H1 (cell line): ENCODE measurements around the gene PACS1. TPM values are rescaled to one million over a fixed set of nuclear protein-coding genes. Genes with fewer than 3 reads are reported as not detected.

Experiments used
- CTCF ChIA-PET: fragments of 300-600 bp; sonication (Branson Sonifier 250); formaldehyde crosslinking; loops from one replicate; lab custom pipeline; 2021; ENCODE audit not compliant: partially characterized antibody; lab: Charles Lee
- POLR2A ChIA-PET: fragments of 300-600 bp; sonication (Branson Sonifier 250); formaldehyde crosslinking; loops from one replicate; lab custom pipeline; 2021; ENCODE audit warnings: inconsistent platforms; ENCODE audit not compliant: partially characterized antibody; lab: Charles Lee
- DNase-seq, 2 experiments: peaks; one replicate each; pipeline versions ENCODE4 v3.0.0 to v3.0.0-alpha.2; 2010 to 2022; ENCODE audit warnings: low spot score in 2 of 2, low read depth in 1 of 2, mixed read lengths in 1 of 2
- FAIRE-seq: peaks from 2 replicates; lab custom pipeline; 2011; peaks lifted over from hg19 to GRCh38; lab: Jason Lieb, UNC
- H2AFZ ChIP-seq: 2 replicates; pipeline ENCODE4 v1.8.1; 2012; ENCODE audit warnings: low read length, inconsistent platforms
- H2AK5ac ChIP-seq: 2 replicates; pipeline ENCODE4 v1.6.1; 2013; ENCODE audit warnings: low read depth, low read length
- H2BK120ac ChIP-seq: replicated peaks from 2 replicates; pipeline ENCODE3; 2013; ENCODE audit warnings: low read depth, low read length, inconsistent platforms
- H2BK12ac ChIP-seq: 2 replicates; pipeline ENCODE4 v1.6.1; 2013; ENCODE audit warnings: low read depth, low read length
- H2BK15ac ChIP-seq: 2 replicates; pipeline ENCODE4 v1.6.1; 2013; ENCODE audit warnings: low read length
- H2BK20ac ChIP-seq: 2 replicates; pipeline ENCODE4 v1.6.1; 2013; ENCODE audit warnings: low read length
- H2BK5ac ChIP-seq: 2 replicates; pipeline ENCODE4 v1.6.1; 2013; ENCODE audit warnings: low read depth, low read length
- H3K14ac ChIP-seq: 2 replicates; pipeline ENCODE4 v1.6.1; 2013; ENCODE audit warnings: inconsistent platforms; ENCODE audit not compliant: insufficient read length
- H3K18ac ChIP-seq: 2 replicates; pipeline ENCODE4 v1.6.1; 2013; ENCODE audit warnings: low read length; ENCODE audit errors: extremely low read depth
- H3K23ac ChIP-seq: 2 replicates; pipeline ENCODE4 v1.6.1; 2013; ENCODE audit warnings: inconsistent platforms; ENCODE audit not compliant: insufficient read length
- H3K23me2 ChIP-seq: 2 replicates; pipeline ENCODE4 v1.6.1; 2013; ENCODE audit warnings: low read depth, low read length
- H3K27ac ChIP-seq: 2 replicates; pipeline ENCODE4 v1.6.1; 2011; ENCODE audit warnings: low read depth, low read length, inconsistent platforms
- H3K27me3 ChIP-seq, 4 experiments: replicated peaks in 1 of 4; 1 replicate in 1 of 4; 2 replicates in 3 of 4; pipeline versions ENCODE4 v1.6.1 to v1.8.1; 2011 to 2013; ENCODE audit warnings: low read length in 3 of 4, mild to moderate bottlenecking in 3 of 4, inconsistent platforms in 2 of 4, mixed read lengths in 2 of 4, moderate library complexity in 1 of 4; ENCODE audit not compliant: control insufficient read depth in 3 of 4, insufficient read depth in 3 of 4; ENCODE audit errors: extremely low read depth in 1 of 4
- H3K36me3 ChIP-seq, 4 experiments: 2 replicates each; pipeline versions ENCODE4 v1.6.1 to v1.8.1; 2011 to 2013; ENCODE audit warnings: mild to moderate bottlenecking in 4 of 4, low read length in 3 of 4, moderate library complexity in 2 of 4, control low read depth in 1 of 4, inconsistent platforms in 1 of 4; ENCODE audit not compliant: insufficient read depth in 4 of 4, control insufficient read depth in 2 of 4
- H3K4ac ChIP-seq: replicated peaks from 2 replicates; pipeline ENCODE3; 2013; ENCODE audit warnings: low read length, low read depth, mixed read lengths, inconsistent platforms; ENCODE audit not compliant: insufficient read length
- H3K4me1 ChIP-seq, 4 experiments: replicated peaks in 1 of 4; 1 replicate in 1 of 4; 2 replicates in 3 of 4; pipeline versions ENCODE4 v1.6.1 to v1.8.1; 2011 to 2013; ENCODE audit warnings: low read length in 3 of 4, inconsistent platforms in 2 of 4, mixed read lengths in 1 of 4; ENCODE audit not compliant: insufficient read depth in 4 of 4, control insufficient read depth in 3 of 4
- H3K4me2 ChIP-seq, 2 experiments: 2 replicates each; pipeline versions ENCODE4 v1.6.1 to v1.8.1; 2011 to 2013; ENCODE audit warnings: low read depth in 2 of 2, low read length in 2 of 2, control low read depth in 1 of 2, inconsistent platforms in 1 of 2, mild to moderate bottlenecking in 1 of 2; ENCODE audit not compliant: insufficient read depth in 1 of 2
- H3K4me3 ChIP-seq, 4 experiments: fragments of 200-600, 300-600 bp in 1 of 4; sonication (generic), shearing (Covaris generic), sonication (Bioruptor Twin) in 1 of 4; 2 replicates each; pipeline versions ENCODE4 v1.5.1 to v1.8.1; 2011 to 2016; ENCODE audit warnings: low read length in 4 of 4, low read depth in 3 of 4, control low read depth in 2 of 4, inconsistent platforms in 2 of 4, mild to moderate bottlenecking in 2 of 4, mixed read lengths in 1 of 4, moderate library complexity in 1 of 4; ENCODE audit not compliant: insufficient read depth in 2 of 4; ENCODE audit errors: extremely low read depth in 1 of 4
- H3K56ac ChIP-seq: replicated peaks from 2 replicates; pipeline ENCODE3; 2013; ENCODE audit warnings: low read depth, mild to moderate bottlenecking, mixed read lengths, low read length, inconsistent platforms; ENCODE audit not compliant: insufficient read length
- H3K79me1 ChIP-seq: 2 replicates; pipeline ENCODE4 v1.6.1; 2013; ENCODE audit warnings: low read depth, low read length, control low read depth
- H3K79me2 ChIP-seq, 2 experiments: 2 replicates each; pipeline versions ENCODE4 v1.6.1 to v1.8.1; 2012 to 2013; ENCODE audit warnings: low read length in 2 of 2, mild to moderate bottlenecking in 2 of 2, inconsistent platforms in 1 of 2; ENCODE audit not compliant: insufficient read depth in 2 of 2, control insufficient read depth in 1 of 2
- H3K9ac ChIP-seq, 4 experiments: replicated peaks in 1 of 4; 1 replicate in 1 of 4; 2 replicates in 3 of 4; pipeline versions ENCODE4 v1.6.1 to v1.8.1; 2011 to 2013; ENCODE audit warnings: low read depth in 3 of 4, low read length in 3 of 4, control low read depth in 2 of 4, mild to moderate bottlenecking in 2 of 4, moderate library complexity in 2 of 4, inconsistent platforms in 1 of 4; ENCODE audit errors: extremely low read depth in 1 of 4
- H3K9me3 ChIP-seq, 2 experiments: 2 replicates each; pipeline versions ENCODE4 v1.6.1 to v1.8.1; 2012 to 2013; ENCODE audit warnings: mild to moderate bottlenecking in 2 of 2, moderate library complexity in 2 of 2, control low read depth in 1 of 2, inconsistent platforms in 1 of 2, low read depth in 1 of 2, low read length in 1 of 2, mixed read lengths in 1 of 2; ENCODE audit not compliant: insufficient read depth in 2 of 2
- H4K20me1 ChIP-seq, 2 experiments: replicated peaks in 1 of 2; 2 replicates each; pipeline versions ENCODE3 to v1.8.1; 2011 to 2013; ENCODE audit warnings: inconsistent platforms in 2 of 2, low read length in 2 of 2, mild to moderate bottlenecking in 1 of 2; ENCODE audit not compliant: insufficient read depth in 2 of 2, control insufficient read depth in 1 of 2
- H4K5ac ChIP-seq: 2 replicates; pipeline ENCODE4 v1.6.1; 2013; ENCODE audit warnings: low read length, low read depth, mixed read lengths, inconsistent platforms; ENCODE audit not compliant: insufficient read length
- H4K8ac ChIP-seq: 2 replicates; pipeline ENCODE4 v1.8.0; 2013; ENCODE audit warnings: mild to moderate bottlenecking, moderate library complexity, low read length, inconsistent platforms; ENCODE audit not compliant: insufficient read depth; ENCODE audit errors: extremely low read depth
- H4K91ac ChIP-seq: replicated peaks from 2 replicates; pipeline ENCODE3; 2013; ENCODE audit warnings: low read length, mixed read lengths, inconsistent platforms; ENCODE audit not compliant: insufficient read length
- BACH1 ChIP-seq: IDR thresholded peaks from 2 replicates; pipeline ENCODE4 v1.6.1; 2012; ENCODE audit warnings: low read length, improper control_type of control experiment
- CBX5 ChIP-seq: fragments of 300-800, 300-1000 bp; sonication (generic); IDR thresholded peaks from 2 replicates; pipeline ENCODE4 v1.7.1; 2016; ENCODE audit warnings: antibody characterized with exemption, low read length, low read depth
- CEBPB ChIP-seq: IDR thresholded peaks from 2 replicates; pipeline ENCODE4 v1.6.1; 2012; ENCODE audit warnings: low read depth, low read length
- GTF2F1 ChIP-seq: IDR thresholded peaks from 2 replicates; pipeline ENCODE4 v1.6.1; 2012; ENCODE audit warnings: low read depth, low read length, improper control_type of control experiment, borderline replicate concordance
- HDAC6 ChIP-seq: IDR thresholded peaks from one replicate; pipeline ENCODE4 v1.7.1; 2012; ENCODE audit warnings: low read depth, mild to moderate bottlenecking, inconsistent platforms, low read length, moderate library complexity
- KDM1A ChIP-seq: fragments of 200-600, 300-600 bp; sonication (generic); IDR thresholded peaks from 2 replicates; pipeline ENCODE4 v1.7.1; 2016; ENCODE audit warnings: mild to moderate bottlenecking, low read length, borderline replicate concordance
- POLR2A ChIP-seq, 2 experiments: IDR thresholded peaks; 1 replicate in 1 of 2; 2 replicates in 1 of 2; pipeline ENCODE4 v1.6.1; 2011; ENCODE audit warnings: low read depth in 2 of 2, low read length in 2 of 2, mild to moderate bottlenecking in 2 of 2; ENCODE audit errors: control extremely low read depth in 1 of 2
- RFX5 ChIP-seq: IDR thresholded peaks from 2 replicates; pipeline ENCODE4 v1.6.1; 2011; ENCODE audit warnings: low read depth, low read length, improper control_type of control experiment, borderline replicate concordance
- SIX5 ChIP-seq: IDR thresholded peaks from 2 replicates; pipeline ENCODE4 v1.6.1; 2011; ENCODE audit warnings: mild to moderate bottlenecking, low read depth, low read length
- SP4 ChIP-seq: IDR thresholded peaks from 2 replicates; pipeline ENCODE4 v1.6.1; 2012; ENCODE audit warnings: low read length, inconsistent platforms
- SRF ChIP-seq: IDR thresholded peaks from 2 replicates; pipeline ENCODE4 v1.6.1; 2011; ENCODE audit warnings: mild to moderate bottlenecking, low read depth, low read length, moderate library complexity
- TAF1 ChIP-seq: IDR thresholded peaks from 2 replicates; pipeline ENCODE4 v1.6.1; 2011; ENCODE audit warnings: mild to moderate bottlenecking, low read depth, low read length
- TEAD4 ChIP-seq: IDR thresholded peaks from 2 replicates; pipeline ENCODE4 v1.6.1; 2012; ENCODE audit warnings: low read depth, low read length, inconsistent platforms, mixed read lengths
- WGBS, 2 experiments: shearing (Covaris generic) in 1 of 2; methylation state at CpG; one replicate each; pipeline versions ENCODE4 v1.1.6 to v1.1.7; 2013 to 2015; ENCODE audit warnings: low lambda C conversion rate in 2 of 2, mixed read lengths in 2 of 2, inconsistent platforms in 1 of 2, low coverage in 1 of 2, missing lambda C conversion rate in 1 of 2; ENCODE audit not compliant: insufficient replicate concordance in 2 of 2, insufficient coverage in 1 of 2, insufficient read length in 1 of 2; ENCODE audit errors: extremely low coverage in 1 of 2, missing lambda C conversion rate in 1 of 2; 5-methylcytosine and 5-hydroxymethylcytosine counted together
- polyA plus RNA-seq, 7 experiments: library from polyadenylated mRNA; depleted of rRNA in 3 of 7; stranded (reverse) in 5 of 7; unstranded in 2 of 7; fragments of >200 nt in 5 of 7; fragments of 200-250 nt in 2 of 7; gene quantifications; 1 replicate in 5 of 7; 2 replicates in 1 of 7; 4 replicates in 1 of 7; pipeline versions ENCODE4 v1.2.1 to v1.2.3, GENCODE V29; 2011 to 2013; ENCODE audit warnings: missing spikeins in 2 of 7, mixed read lengths in 2 of 7
- total RNA-seq: library from RNA; stranded (reverse); fragmentation: NEBNext Ultra II Directional; extraction: Animal tissue kit (Norgen Biotek cat#: 25700); gene quantifications from 2 replicates; pipeline ENCODE4 v1.2.1, GENCODE V29; 2021
- TF ChIP-seq, protein P1 (sequence below): IDR thresholded peaks from 2 replicates; pipeline ENCODE4 v1.6.1; 2012; ENCODE audit warnings: inconsistent platforms
- TF ChIP-seq, protein P2 (sequence below): IDR thresholded peaks from 2 replicates; pipeline ENCODE4 v1.6.1; 2011; ENCODE audit warnings: low read depth, mild to moderate bottlenecking, low read length; ENCODE audit not compliant: insufficient read depth

Gene PACS1
- total and polyA plus RNA-seq, 2 of the 8 experiments (the other 6 are each of a cell fraction or from before 2014, with no cell fraction given) = 11.5 to 36.0 TPM

DNA sequence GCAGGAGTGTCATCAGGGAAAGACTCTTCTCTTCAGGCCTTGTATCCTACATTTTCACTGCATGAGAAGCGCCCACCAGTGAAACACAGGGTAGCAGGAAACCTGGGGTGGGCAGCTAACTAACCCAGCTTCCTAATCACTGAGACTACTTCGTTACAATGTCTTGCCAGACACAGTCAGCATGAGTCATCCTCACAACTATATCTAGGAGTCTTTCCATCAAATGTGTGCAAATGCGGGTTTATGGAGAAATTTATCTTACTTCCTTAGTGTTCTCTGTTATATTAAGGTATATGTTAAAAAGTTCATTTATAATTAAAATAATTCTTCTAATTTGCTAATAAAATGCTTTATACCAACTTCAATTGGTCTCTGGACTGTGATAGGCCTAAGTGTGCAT is 118.5 kb downstream of the PACS1 start:
- Histone ChIP-seq H3K18ac (no peak overlapping the region), H3K27ac (no peak overlapping the region), H4K5ac (no peak overlapping the region), H3K23ac (no peak overlapping the region), H2AK5ac (no peak overlapping the region), H2AFZ (no peak overlapping the region), H4K8ac (no peak overlapping the region), H3K27me3 (no peaks in the 10 kb centered on the region), H2BK12ac (no peak overlapping the region), H3K79me2 (no peaks in the 10 kb centered on the region), H3K14ac (no peak overlapping the region), H2BK5ac (no peak overlapping the region), H4K20me1 (peaks cover 0 to 3% of the 10 kb centered on the region in 2 experiments), H3K4me3 (no peak overlapping the region), H3K9ac (no peak overlapping the region), H3K56ac (no peak overlapping the region), H2BK15ac (no peak overlapping the region), H3K9me3 (no peaks in the 10 kb centered on the region), H4K91ac (no peak overlapping the region), H2BK120ac (no peak overlapping the region), H3K4ac (no peak overlapping the region), H2BK20ac (no peak overlapping the region), H3K4me2 (no peak overlapping the region), H3K4me1 (no peaks in the 10 kb centered on the region; a peak in 1 of 7 replicates), H3K79me1 (no peaks in the 10 kb centered on the region), H3K23me2 (no peaks in the 10 kb centered on the region), H3K36me3 (no peaks in the 10 kb centered on the region)
- POLR2A ChIA-PET = interaction anchor here (0.7 kb wide), 1 partner anchor 10 kb away, joined by 3 read pairs; no protein-coding TSS in a partner anchor
- DNase-seq = no peak
- FAIRE-seq = no peak
- WGBS, 2 experiments = 81% methylated on average over 3 of the region's 3 CpGs; no CpG with 5 or more reads in 1 of the 2 experiments
- CTCF ChIA-PET = no interaction called here
- TF ChIP-seq RFX5 (no peak), BACH1 (no peak), SRF (no peak), SIX5 (no peak), SP4 (no peak), POLR2A (IDR thresholded peaks at IDR 0.05; ENCODE audit: control extremely low read depth in 1 of 2, low read depth in 2 of 2, low read length in 2 of 2) (no peak), CBX5 (no peak), KDM1A (no peak), TEAD4 (no peak), TAF1 (no peak), HDAC6 (no peak), CEBPB (no peak), GTF2F1 (no peak)
- TF ChIP-seq, protein P1, sequence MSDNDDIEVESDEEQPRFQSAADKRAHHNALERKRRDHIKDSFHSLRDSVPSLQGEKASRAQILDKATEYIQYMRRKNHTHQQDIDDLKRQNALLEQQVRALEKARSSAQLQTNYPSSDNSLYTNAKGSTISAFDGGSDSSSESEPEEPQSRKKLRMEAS = no peak
- TF ChIP-seq, protein P2, sequence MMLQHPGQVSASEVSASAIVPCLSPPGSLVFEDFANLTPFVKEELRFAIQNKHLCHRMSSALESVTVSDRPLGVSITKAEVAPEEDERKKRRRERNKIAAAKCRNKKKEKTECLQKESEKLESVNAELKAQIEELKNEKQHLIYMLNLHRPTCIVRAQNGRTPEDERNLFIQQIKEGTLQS = no peak
